Bronchial epithelial cell (primary cell): Measurements from ENCODE around the gene UBE2H. TPM values are rescaled to one million over a fixed set of nuclear protein-coding genes. Genes with fewer than 3 reads are reported as not detected.
"Not testable (repeated sequence)": the region's sequence is repeated elsewhere in the genome, so short reads cannot be mapped to it uniquely, and the experiment has no call there.

Source experiments
- DNase-seq: peaks from one replicate; pipeline ENCODE4 v3.0.0-alpha.2; 2010; ENCODE audit warnings: low read depth
- FAIRE-seq: peaks from 2 replicates; lab custom pipeline; 2011; peaks lifted over from hg19 to GRCh38; lab: Jason Lieb, UNC
- H3K27me3 ChIP-seq: 2 replicates; pipeline ENCODE4 v1.5.1; 2011; ENCODE audit warnings: low read length; ENCODE audit not compliant: control insufficient read depth, insufficient read depth
- H3K36me3 ChIP-seq: 2 replicates; pipeline ENCODE4 v1.5.1; 2011; ENCODE audit warnings: low read length; ENCODE audit not compliant: control insufficient read depth, insufficient read depth
- H3K4me3 ChIP-seq: 2 replicates; pipeline ENCODE4 v1.5.1; 2011; ENCODE audit warnings: mild to moderate bottlenecking, low read depth, low read length, control low read depth
- total RNA-seq: library from RNA; depleted of rRNA; stranded (reverse); fragments of >200 nt; gene quantifications from 2 replicates; pipeline ENCODE4 v1.2.1, GENCODE V29; 2014
- TF ChIP-seq, protein P1 (sequence below): IDR thresholded peaks from 2 replicates; pipeline ENCODE4 v1.5.1; 2011; ENCODE audit warnings: mild to moderate bottlenecking, moderate library complexity, low read length, control low read depth, inconsistent platforms; ENCODE audit not compliant: insufficient read depth, severe bottlenecking

UBE2H gene
- total RNA-seq, 1 donor from 2014 or later = 50.0 TPM

DNA sequence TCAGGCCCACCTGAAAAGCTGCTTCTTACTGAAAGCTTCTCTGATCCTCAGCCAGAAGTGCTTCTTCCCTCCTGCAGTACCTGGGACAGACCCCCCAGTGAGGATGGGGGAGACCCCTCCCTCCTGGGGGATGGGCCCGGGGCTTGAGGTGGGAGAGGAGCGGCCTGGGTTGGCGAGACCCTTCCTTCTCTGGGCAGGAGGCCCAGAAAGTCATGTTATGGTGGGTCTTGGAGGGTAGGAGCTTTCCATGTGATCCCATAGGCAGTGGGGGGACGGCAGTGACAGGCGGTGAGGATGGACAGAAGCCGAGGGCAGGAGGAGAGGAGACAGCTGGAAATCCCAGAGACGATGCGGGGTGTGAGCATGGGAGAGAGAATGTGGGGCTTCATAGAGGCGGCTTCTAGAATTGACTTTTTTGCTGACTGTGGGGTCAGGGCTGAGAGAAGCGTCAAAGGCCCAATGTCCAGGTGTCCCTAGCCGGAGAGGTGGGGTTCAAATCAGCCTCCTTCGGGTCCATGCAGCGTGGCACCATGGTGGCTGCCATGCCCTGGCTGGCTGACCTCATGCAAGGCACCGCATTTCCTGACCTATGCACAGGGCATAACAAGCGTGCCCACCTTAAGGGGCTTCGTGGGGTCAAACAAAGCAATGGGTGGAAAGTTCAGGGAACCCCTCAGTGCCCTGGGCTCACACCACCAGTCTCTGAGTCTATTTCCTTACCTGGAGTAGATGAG is 154.0 kb downstream of the UBE2H start:
- H3K4me3 ChIP-seq = no peak overlapping the region
- TF ChIP-seq, protein P1, sequence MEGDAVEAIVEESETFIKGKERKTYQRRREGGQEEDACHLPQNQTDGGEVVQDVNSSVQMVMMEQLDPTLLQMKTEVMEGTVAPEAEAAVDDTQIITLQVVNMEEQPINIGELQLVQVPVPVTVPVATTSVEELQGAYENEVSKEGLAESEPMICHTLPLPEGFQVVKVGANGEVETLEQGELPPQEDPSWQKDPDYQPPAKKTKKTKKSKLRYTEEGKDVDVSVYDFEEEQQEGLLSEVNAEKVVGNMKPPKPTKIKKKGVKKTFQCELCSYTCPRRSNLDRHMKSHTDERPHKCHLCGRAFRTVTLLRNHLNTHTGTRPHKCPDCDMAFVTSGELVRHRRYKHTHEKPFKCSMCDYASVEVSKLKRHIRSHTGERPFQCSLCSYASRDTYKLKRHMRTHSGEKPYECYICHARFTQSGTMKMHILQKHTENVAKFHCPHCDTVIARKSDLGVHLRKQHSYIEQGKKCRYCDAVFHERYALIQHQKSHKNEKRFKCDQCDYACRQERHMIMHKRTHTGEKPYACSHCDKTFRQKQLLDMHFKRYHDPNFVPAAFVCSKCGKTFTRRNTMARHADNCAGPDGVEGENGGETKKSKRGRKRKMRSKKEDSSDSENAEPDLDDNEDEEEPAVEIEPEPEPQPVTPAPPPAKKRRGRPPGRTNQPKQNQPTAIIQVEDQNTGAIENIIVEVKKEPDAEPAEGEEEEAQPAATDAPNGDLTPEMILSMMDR = no peak
- peaks cover 1% of the 10 kb centered on the region for H3K27me3 ChIP-seq
- no peak for FAIRE-seq
- H3K36me3 ChIP-seq = no peaks in the 10 kb centered on the region
- no peak for DNase-seq

DNA sequence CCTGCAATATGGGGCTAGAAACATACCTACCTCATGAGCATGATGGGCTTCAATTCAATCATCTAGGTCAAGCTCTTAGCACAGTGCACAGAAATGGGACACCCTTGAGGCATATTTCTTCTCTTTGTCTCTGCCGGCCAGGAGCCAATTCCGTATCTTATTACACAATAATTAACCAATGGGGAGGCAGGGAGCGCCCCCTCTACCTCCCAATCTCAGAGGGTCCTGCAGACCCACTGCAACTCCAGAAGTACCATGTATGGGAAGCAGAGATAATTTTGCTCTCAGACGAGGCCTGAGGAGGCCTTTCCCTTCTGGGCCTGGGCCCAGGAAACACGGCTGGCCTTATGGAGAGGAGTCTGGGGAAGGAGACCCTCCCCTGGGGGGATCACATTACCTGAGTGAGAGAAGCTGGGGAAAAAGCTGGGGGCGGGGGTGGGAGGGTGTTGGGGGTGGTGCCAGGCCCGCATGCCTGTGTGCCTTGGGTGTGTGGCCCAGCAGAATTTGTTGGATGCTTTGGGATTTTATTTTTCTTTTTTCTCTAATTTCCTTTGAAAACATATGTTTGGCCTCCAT is 155.5 kb downstream of the UBE2H start:
- DNase-seq (no peak), FAIRE-seq (no peak)
- no peak overlapping the region for H3K4me3 ChIP-seq
- H3K36me3 ChIP-seq = no peaks in the 10 kb centered on the region
- TF ChIP-seq, protein P1 = no peak
- H3K27me3 ChIP-seq = peaks cover 1% of the 10 kb centered on the region

DNA sequence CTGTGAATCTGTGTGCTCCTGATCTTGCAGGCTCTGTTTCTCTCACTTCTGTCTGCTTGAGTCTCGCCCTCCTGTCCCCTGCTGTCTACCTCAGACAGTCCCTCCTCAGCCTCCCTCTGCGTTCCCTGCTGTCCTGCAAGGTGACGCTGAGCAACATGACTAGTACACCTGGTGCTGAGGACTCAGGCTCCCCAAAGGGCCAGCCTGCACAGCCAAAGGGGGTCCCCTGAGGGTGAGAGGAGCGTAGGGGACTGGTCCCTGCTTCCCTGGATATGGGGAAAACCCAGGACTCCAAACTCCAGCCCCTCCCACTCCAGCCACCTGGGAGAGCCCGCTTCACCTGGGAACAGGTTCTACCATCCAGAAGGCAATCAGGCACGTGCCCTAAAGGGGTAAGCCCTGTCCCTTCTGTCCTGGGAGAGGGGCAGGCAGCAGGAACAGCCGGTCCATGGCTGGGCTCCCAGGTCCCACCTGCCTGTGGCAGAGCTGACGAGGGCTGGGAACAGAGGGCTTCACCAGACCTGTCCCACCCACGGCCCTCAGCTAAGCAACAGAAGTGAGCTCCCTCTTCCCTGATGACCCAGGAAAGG is 156.5 kb downstream of the UBE2H start:
- no peak for FAIRE-seq
- no peak for DNase-seq
- TF ChIP-seq, protein P1 = no peak

DNA sequence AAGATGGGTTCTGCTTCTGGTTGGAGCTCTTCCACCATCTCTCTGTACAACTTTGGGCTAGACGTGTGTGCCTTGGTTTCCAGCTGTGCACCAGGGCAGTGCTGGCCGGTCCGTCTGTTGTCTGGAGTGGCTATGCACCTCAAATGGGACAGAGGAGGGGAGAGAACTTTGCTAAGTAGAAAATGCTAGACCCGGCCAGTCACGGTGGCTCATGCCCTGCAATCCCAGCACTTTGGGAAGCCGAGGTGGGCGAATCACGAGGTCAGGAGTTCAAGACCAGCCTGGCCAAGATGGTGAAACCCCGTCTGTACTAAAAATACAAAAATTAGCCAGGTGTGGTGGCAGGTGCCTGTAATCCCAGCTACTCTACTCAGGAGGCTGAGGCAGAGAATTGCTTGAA is 158.3 kb downstream of the UBE2H start:
- not testable (repeated sequence) for H3K4me3 ChIP-seq, H3K27me3 ChIP-seq, H3K36me3 ChIP-seq, DNase-seq, FAIRE-seq

More for the DNA sequence above, 156.5 kb downstream of the UBE2H start:
- Histone ChIP-seq H3K4me3 (no peak overlapping the region), H3K36me3 (no peaks in the 10 kb centered on the region), H3K27me3 (peaks cover 1% of the 10 kb centered on the region)

DNA sequence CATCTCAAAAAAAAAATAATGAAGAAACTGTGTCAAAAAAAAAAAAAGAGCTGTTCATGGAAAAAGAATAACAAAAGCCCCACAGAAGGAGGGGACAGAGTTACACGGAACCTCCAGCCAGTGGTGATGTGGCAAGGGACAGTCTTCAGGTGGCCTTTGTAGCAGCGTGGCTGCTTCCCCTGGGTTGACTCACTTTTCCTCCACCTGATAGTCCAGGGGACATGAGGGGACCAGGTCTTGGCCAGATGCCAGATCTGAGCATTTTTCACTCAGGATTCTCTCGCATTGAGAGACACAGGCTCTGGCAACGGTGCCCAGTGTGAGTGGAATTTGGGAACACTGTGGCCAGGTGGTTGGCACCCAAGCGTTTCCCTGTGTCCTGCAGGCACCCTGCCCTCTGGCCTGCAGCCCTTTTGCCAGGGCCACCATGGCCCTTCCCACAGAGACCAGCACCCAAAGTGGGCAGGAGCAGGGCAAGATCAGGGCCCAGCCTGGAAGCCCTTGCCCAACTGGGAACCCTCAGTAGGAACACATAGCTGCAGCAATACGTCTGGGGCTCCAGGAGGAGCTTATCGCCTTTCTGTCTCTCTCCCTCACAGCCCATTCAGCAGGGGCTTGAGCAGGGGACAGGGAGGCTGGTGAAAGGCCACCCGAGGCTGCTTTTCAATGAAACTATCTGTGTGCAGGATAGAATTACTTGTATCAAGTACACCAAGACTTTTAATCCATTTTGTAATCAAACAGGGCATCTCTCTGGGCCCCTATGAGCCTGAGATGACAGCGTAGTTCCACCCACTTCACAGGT is 159.1 kb downstream of the UBE2H start:
- DNase-seq = no peak
- H3K4me3 ChIP-seq = no peak overlapping the region
- peak; percentile 40 for FAIRE-seq
- peaks cover 1% of the 10 kb centered on the region for H3K27me3 ChIP-seq
- TF ChIP-seq, protein P1 = no peak
- H3K36me3 ChIP-seq = no peaks in the 10 kb centered on the region

DNA sequence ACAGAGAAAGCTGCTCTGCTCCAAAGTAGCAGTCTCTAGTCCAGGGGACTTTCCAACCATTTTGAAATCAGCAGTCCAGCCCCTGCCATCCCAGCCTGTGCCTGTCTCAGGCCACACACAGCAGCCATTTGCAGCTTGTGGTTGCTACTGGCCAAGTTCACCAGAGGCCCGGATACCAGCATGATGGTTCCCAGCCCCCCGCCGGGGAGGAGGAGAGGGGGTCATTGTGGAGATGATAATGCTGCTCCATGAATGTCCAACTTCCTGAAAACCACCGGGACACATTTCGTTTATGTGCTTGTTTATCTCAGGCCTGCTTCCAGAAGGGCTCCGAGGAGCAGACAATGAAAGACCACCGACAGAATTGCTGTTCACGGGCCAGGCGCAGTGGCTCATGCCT is 160.0 kb downstream of the UBE2H start:
- TF ChIP-seq, protein P1 = no peak
- Histone ChIP-seq H3K27me3 (peaks cover 3% of the 10 kb centered on the region), H3K4me3 (no peak overlapping the region), H3K36me3 (no peaks in the 10 kb centered on the region)
- DNase-seq (no peak), FAIRE-seq (no peak)
